SJCRH30 (cell line): Measurements from ENCODE around the gene PRKCB. TPM values are rescaled to one million over a fixed set of nuclear protein-coding genes. Genes with fewer than 3 reads are reported as not detected.

Experiments used
- DNase-seq, 2 experiments: peaks; one replicate each; pipeline ENCODE4 v3.0.0-alpha.2; 2015 to 2020
- H3K27ac ChIP-seq: fragments of 250-450 bp; sonication (Bioruptor Pico); 2 replicates; pipeline ENCODE4 v1.5.1; 2020; ENCODE audit warnings: mild to moderate bottlenecking, moderate library complexity
- H3K27me3 ChIP-seq: fragments of 250-450 bp; sonication (Bioruptor Pico); 2 replicates; pipeline ENCODE4 v1.5.1; 2020; ENCODE audit warnings: mild to moderate bottlenecking, moderate library complexity
- H3K36me3 ChIP-seq: fragments of 250-450 bp; sonication (Bioruptor Pico); 2 replicates; pipeline ENCODE4 v1.5.1; 2020; ENCODE audit warnings: mild to moderate bottlenecking, moderate library complexity
- H3K4me1 ChIP-seq: fragments of 250-450 bp; sonication (Bioruptor Pico); 2 replicates; pipeline ENCODE4 v1.5.1; 2020; ENCODE audit warnings: mild to moderate bottlenecking, moderate library complexity
- H3K4me3 ChIP-seq: fragments of 250-450 bp; sonication (Bioruptor Pico); 2 replicates; pipeline ENCODE4 v1.5.1; 2020; ENCODE audit warnings: mild to moderate bottlenecking, moderate library complexity
- H3K9me3 ChIP-seq: fragments of 250-450 bp; sonication (Bioruptor Pico); replicated peaks from 2 replicates; pipeline ENCODE4 v1.5.1; 2020; ENCODE audit warnings: mild to moderate bottlenecking, moderate library complexity
- total RNA-seq: library from RNA; depleted of rRNA; stranded (reverse); fragments of >200 nt; shearing (Covaris generic); gene quantifications from 2 replicates; pipeline ENCODE4 v1.2.3, GENCODE V29; 2014

The PRKCB gene
- total RNA-seq, 1 experiment from 2014 or later = not detected

DNA sequence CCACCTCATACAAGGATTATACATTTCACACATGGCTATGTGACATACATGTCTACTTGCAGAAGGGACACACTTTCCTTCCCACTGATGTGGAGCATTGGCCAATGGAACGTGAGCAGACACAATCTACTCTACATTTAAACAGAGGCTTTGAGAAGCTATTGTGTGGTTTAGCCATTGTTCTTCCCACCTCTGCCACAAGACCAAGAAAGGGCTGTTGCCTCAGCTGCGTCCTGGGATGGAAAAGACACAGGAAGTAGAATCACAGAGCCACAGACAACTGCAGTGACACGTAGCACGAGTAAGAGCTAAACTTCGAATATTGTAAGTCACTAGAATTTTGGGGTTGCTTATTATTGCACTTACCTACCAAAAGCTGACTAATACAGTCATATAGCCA, 33.3 kb downstream of the PRKCB start:
- Histone ChIP-seq H3K4me1 (no peaks in the 10 kb centered on the region), H3K36me3 (no peaks in the 10 kb centered on the region), H3K9me3 (no peaks in the 10 kb centered on the region), H3K4me3 (no peak overlapping the region), H3K27me3 (no peaks in the 10 kb centered on the region), H3K27ac (no peak overlapping the region)
- no peak for DNase-seq

DNA sequence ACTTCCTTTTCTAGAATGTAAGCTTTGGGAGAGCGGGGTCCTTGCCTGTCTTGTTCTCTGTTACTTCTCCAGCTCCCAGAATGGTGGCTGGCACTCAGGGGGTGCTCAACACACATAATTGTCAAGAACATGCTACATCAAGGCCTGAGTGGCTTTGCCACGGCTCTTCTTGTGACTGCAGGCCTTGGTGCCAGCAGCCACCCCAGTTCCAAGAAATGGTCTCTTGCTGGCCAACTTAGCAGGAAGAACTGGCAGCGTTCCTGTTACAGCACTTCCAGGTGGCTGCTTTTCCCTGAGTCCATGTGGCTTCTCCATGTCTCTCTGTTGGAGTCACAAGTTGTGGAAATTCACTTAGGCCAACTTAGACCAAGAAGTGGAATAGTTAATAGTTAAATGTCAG, 36.1 kb downstream of the PRKCB start:
- no peak for DNase-seq
- Histone ChIP-seq H3K4me1 (no peaks in the 10 kb centered on the region), H3K36me3 (no peaks in the 10 kb centered on the region), H3K27ac (no peak overlapping the region), H3K9me3 (no peaks in the 10 kb centered on the region), H3K4me3 (no peak overlapping the region), H3K27me3 (no peaks in the 10 kb centered on the region)

DNA sequence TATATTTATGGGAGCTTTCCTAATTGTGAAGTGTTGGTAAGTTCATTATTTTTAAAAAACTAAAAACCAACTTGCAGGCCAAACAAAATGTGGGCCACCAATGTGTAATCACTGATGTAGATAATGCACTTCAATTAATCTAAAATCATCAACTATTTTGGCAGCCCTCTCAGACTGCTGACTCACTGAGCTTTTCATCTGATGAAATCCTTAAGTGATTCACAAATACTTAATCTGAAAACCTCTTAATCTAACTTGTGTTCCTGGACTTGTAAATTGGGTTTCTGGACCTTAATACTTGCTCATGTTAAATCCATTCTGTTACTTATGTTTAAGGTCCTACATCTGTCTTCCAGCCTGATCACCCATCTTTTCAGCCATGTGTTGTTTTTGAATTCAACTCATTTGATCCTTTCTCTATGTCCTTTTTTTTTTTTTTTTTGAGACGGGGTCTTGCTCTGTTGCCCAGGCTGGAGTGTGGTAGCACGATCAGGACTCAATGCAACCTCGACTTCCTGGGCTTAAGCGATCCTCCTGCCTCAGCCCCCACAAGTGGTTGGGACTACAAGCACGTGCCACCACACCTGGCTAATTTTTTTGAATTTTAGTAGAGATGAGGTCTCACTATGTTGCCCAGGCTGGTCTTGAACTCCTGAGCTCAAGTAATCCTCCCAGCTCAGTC, 39.0 kb downstream of the PRKCB start:
- H3K36me3 ChIP-seq = no peaks in the 10 kb centered on the region
- H3K9me3 ChIP-seq = no peaks in the 10 kb centered on the region
- H3K27me3 ChIP-seq = no peaks in the 10 kb centered on the region
- no peak for DNase-seq
- H3K27ac ChIP-seq = no peak overlapping the region
- H3K4me1 ChIP-seq = no peaks in the 10 kb centered on the region
- H3K4me3 ChIP-seq = no peak overlapping the region

DNA sequence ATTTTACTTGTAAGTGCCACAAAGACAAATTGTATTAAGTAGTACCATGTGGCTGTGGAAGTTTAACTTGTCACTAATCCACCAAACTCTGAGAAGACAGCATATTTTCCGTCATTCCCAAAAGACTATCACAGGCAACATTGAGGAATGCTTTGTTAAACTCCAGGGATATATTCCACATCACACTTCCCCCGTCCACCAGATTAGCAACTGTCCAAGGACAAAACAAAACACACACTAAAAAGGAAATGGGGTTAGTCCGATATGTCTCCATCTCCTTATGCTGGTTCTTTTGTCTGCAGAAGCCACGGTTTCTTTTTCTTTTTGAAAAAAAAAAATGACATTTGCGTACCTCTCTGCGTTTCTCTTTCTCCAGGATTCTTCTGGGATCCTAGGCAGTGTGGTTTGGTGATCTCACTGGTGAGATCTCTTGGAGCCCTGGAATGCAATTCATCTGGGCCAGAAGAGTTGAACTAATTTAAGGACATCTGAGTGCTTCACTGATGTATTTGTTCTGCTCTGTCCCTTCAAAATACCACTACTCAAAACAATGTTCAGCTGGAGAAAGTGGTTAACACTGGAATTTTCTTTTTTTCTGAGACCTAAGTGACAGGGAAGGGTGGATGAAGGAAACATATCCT, 40.6 kb downstream of the PRKCB start:
- no peak overlapping the region for H3K27ac ChIP-seq
- no peak for DNase-seq
- H3K36me3 ChIP-seq = no peaks in the 10 kb centered on the region
- no peak overlapping the region for H3K4me3 ChIP-seq
- H3K9me3 ChIP-seq = no peaks in the 10 kb centered on the region
- no peaks in the 10 kb centered on the region for H3K27me3 ChIP-seq
- H3K4me1 ChIP-seq = no peaks in the 10 kb centered on the region

DNA sequence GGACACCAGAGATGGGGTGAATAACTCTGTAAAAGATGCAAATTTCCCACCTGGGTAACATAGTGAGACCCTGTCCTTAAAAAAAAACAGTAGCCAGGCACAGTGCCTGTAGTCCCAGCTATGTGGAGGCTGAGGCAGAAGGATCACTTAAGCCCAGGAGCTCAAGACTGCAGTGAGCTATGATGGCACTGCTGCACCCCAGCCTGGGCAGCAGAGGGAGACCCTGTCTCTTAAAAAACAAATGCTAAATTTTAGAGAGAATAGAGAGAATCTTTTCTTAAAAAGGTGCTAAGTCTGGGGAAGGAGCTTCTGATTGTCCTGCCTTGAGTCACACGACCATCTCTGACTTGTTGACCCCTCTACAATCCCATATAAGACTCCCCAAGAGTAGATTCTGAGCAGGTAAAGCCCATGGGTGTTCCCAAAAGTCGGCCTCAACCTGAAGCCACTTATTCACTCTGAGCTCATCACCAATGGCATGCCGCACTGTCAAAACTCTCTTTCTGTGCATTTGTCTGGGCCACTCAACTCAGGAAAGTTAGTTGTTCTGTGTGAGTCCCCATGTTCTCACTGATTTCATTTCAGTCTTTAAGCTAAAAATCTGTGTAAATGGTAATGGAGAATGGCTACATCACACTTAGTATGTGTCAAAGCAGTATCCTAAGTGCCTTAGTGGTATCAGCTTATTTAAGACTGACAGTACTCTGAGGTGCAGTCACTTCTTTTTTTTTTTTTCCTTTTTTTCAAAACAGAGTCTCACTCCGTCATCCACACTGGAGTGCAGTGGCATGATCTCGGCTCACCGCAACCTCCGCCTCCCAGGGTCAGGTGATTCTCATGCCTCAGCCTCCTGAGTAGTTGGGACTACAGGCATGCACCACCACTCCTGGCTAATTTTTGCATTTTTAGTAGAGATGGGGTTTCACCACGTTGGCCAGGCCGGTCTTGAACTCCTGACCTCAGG, 41.6 kb downstream of the PRKCB start:
- no peak for DNase-seq
- Histone ChIP-seq H3K4me1 (no peaks in the 10 kb centered on the region), H3K27ac (no peak overlapping the region), H3K27me3 (no peaks in the 10 kb centered on the region), H3K9me3 (no peaks in the 10 kb centered on the region), H3K36me3 (no peaks in the 10 kb centered on the region), H3K4me3 (no peak overlapping the region)

DNA sequence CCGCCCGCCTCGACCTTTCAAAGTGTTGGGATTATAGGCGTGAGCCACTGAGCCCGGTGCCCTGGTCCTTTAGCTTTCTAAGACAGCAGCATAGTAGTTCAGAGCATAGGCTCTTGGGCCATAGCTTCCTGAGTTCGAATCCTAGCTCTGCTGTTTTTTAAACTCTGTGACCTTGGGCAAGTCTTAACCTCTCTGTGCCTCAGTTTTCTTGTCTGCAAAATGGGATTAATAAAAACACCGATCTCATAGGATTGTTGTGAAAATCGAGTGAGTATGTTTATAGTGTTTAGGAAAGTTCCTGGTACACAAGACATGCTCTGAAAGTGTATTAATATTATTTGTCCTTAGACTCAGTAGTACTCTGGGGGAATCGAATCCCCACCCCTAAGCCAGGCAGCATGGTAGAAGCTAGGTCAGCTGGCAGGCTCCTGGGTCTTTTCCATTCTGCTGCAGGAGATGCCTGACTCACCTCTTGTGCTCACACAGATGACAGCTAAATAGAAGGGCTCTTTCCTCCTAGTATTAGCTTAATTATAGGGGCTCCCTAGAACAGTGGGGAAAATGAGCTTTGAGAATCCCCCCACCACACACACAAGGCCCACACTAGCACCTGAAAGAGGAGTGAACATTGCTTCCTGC, 44.1 kb downstream of the PRKCB start:
- DNase-seq = no peak
- H3K36me3 ChIP-seq = no peaks in the 10 kb centered on the region
- H3K27ac ChIP-seq = no peak overlapping the region
- H3K4me1 ChIP-seq = no peaks in the 10 kb centered on the region
- no peaks in the 10 kb centered on the region for H3K9me3 ChIP-seq
- H3K27me3 ChIP-seq = no peaks in the 10 kb centered on the region
- H3K4me3 ChIP-seq = no peak overlapping the region

DNA sequence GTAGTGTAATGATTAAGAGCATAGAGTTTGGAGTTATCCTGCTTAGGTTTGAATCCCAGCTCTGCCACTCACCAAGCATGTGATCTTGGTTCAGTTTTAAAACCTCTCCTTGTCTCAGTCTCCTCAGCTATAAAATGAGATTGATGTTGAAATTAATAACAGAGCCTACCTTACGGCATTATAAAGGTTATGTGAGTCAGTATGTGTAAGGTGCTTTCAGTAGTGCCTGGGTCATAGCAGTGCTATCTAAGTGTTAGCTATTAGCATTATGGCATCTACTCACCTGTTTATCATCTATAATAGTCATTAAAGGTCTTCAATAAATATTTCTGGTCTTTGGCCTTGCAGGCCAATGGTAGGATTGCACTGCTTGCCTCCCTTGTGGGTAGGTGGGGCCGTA, 53.4 kb downstream of the PRKCB start:
- no peaks in the 10 kb centered on the region for H3K27me3 ChIP-seq
- no peak overlapping the region for H3K4me3 ChIP-seq
- no peak overlapping the region for H3K27ac ChIP-seq
- no peaks in the 10 kb centered on the region for H3K9me3 ChIP-seq
- no peak for DNase-seq
- H3K36me3 ChIP-seq = no peaks in the 10 kb centered on the region
- H3K4me1 ChIP-seq = no peaks in the 10 kb centered on the region

DNA sequence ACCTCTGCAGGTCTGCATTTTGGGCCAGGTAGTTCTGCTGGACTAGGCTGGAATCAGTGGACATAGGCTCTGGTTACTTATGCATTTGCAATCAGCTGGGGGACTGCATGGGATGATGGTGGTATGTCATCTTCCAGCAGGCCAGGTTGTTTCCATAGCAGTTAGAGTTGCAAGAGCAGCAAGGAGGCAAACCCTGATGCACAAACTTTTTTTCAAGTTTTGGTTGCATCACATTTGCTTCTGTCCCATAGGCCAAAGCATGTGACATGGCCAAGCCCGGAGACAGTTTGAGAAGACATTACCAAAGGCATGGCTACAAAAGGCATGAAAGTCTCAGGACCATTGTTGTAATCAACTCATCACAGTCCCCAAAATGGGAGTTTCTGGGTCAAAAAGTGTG, 58.2 kb downstream of the PRKCB start:
- Histone ChIP-seq H3K36me3 (no peaks in the 10 kb centered on the region), H3K27me3 (no peaks in the 10 kb centered on the region), H3K27ac (no peak overlapping the region), H3K9me3 (no peaks in the 10 kb centered on the region), H3K4me3 (no peak overlapping the region), H3K4me1 (no peaks in the 10 kb centered on the region)
- DNase-seq = no peak

DNA sequence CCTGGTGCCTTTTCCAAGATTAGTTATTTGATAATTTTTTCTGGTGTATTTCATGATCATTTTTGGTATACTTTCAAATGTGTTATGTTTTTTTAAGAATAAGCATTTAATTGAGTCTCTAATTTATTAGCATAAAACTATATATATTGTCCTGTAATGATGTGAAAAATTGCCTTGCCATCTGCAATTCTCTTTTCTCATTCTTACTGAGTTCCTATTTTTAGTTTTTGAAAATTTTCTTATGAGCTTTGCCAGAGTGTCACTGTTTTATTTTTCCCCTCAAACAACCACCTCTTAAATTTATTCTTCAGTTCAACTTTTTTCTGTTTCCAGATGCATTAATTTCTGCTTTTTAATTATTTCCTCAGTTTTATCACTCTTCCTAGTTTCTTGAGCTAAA, 59.3 kb downstream of the PRKCB start:
- Histone ChIP-seq H3K4me3 (no peak overlapping the region), H3K9me3 (no peaks in the 10 kb centered on the region), H3K4me1 (no peaks in the 10 kb centered on the region)

DNA sequence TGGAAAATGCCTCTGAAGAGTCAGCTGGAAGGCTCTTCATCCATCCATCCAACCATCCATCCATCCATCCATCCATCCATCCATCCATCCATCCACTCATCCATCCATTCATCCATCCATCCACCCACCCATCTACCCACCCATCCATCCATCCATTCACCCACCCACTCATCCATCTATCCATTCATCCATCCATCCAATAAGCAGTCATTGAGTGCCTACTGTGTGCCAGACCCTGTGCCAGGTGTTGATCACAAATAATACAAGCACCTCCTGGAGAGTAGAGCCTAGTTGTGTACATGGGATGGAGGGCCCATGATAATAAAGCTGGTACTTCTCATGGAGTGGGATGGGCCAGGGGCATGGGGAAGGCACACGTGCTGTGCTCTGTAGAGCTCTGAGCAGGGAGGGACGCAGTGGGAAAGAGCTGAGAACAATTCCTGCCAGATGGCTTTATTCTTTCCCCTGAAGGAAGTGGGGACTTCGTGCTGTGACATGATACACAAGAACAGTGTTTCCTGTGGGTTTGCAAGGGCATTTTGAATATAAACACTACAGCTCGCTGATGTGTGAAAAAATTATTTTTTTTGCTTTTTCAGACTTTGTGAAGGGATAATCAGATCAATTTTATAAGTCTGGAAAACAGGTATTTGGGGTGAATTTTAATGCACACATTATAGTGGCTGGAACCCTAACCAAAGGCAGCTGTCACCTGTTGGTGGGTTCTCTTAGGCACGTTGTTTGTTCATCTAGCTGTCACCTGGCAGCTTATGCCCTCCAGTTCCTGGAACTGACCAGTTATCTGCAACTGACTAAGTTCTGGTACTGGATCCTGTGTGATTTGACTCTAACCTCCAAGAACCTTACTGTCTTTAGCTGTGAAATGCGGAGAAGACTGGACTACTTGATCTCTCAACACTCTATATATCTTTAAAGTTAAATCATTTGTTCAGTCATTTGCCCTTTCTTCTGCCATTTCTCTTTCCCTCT, 61.3 kb downstream of the PRKCB start:
- no peak for DNase-seq
- Histone ChIP-seq H3K36me3 (no peaks in the 10 kb centered on the region), H3K9me3 (no peaks in the 10 kb centered on the region), H3K4me1 (no peaks in the 10 kb centered on the region), H3K4me3 (no peak overlapping the region), H3K27ac (no peak overlapping the region), H3K27me3 (no peaks in the 10 kb centered on the region)

More for the DNA sequence above, 59.3 kb downstream of the PRKCB start:
- Histone ChIP-seq H3K36me3 (no peaks in the 10 kb centered on the region), H3K27me3 (no peaks in the 10 kb centered on the region), H3K27ac (no peak overlapping the region)
- DNase-seq = no peak

DNA sequence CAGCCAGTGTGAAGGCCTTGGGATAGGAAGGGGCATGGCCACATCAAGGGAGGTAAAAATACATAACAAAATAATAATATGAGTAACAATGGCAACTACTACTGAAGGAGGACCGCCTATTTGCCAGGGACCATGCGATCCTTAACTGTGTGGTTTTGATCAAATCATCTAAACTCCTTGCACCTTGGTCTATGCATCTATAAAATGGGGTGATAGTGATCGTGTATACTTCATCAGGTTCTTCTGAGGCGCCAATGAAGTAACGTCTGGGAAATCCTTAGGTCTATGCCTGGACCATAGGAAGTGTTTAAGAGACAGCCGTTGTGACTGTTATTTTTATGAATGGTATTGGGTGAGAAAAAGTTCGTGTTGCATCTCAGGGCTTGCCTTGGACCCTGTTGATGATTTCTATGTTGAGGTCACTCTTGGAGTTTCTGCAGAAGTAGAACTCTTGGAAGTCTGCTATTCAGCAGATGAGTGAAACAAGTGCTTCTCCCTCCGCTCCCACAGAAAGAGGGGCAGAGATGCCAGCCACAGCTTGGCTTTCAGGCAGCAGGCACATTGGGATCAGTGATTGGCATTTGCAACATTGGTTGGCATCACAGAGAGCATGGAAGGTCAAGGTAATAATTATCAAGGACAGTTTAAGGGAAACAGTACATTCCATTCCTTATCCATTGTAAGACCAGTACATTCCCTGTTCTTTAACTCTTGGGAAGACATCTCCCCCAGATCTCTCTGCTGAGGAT, 63.1 kb downstream of the PRKCB start:
- DNase-seq = no peak
- Histone ChIP-seq H3K27me3 (no peaks in the 10 kb centered on the region), H3K36me3 (no peaks in the 10 kb centered on the region), H3K4me3 (no peak overlapping the region), H3K4me1 (no peaks in the 10 kb centered on the region), H3K9me3 (no peaks in the 10 kb centered on the region), H3K27ac (no peak overlapping the region)

DNA sequence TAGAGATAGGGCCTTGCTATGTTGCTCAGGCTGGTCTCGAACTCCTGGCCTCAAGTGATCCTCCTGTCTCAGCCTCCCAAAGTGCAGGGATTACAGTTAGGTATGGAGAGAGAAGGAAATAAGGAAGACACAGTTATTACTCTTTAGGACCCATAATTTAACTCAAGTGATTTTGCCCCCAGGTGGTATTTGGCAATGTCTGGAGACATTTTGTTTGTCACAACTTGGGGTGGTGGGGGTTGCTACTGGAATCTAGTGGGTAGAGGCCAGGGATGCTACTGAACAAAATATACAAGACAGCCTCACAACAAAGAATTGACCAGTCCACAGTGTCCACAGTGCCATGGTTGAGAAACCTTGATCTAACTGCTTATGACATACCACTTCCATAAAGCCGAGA, 64.1 kb downstream of the PRKCB start:
- H3K36me3 ChIP-seq = no peaks in the 10 kb centered on the region
- no peak for DNase-seq
- H3K9me3 ChIP-seq = no peaks in the 10 kb centered on the region
- H3K27ac ChIP-seq = no peak overlapping the region
- H3K4me3 ChIP-seq = no peak overlapping the region
- H3K27me3 ChIP-seq = no peaks in the 10 kb centered on the region
- no peaks in the 10 kb centered on the region for H3K4me1 ChIP-seq

DNA sequence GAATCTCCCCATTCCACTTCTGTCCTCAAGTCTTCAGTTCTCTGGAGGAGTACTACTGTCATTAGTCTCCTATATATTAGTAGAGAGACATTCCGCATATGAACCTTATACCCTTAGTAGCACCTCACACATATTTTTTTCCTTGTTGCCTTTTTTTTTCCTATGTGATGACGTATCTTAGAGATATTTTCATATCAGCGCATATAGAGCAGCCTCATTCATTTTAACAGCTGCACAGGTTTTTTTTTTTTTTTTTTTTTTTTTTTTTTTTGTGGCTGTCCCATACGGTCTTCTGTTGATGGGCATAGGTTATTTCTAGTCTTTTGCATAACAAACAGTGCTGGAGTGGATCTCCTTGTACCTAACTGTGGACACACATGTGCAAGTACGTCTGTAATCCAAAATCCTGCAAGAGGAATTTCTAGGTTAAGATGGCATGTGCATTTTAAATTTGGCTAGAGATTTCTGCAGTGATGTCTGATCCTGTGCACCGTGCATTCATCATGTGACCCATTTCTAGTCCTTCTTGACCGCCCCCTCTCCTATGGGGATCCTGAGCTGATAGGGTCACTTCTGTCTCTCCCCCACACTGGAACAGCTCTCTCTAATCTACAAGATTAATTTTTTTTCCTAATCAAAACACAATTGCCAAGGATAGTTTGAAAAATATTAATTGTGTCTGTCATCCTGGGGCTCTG, 64.8 kb downstream of the PRKCB start:
- Histone ChIP-seq H3K27ac (no peak overlapping the region), H3K36me3 (no peaks in the 10 kb centered on the region), H3K27me3 (no peaks in the 10 kb centered on the region), H3K4me3 (no peak overlapping the region), H3K9me3 (no peaks in the 10 kb centered on the region), H3K4me1 (no peaks in the 10 kb centered on the region)
- no peak for DNase-seq
